Ectodermal cell (in vitro differentiated cells): ENCODE results near the gene PRSS33.

ENCODE experiments used
- H3K27ac ChIP-seq: 2 replicates; pipeline ENCODE4 v1.7.0; 2013; ENCODE audit warnings: mild to moderate bottlenecking, low read depth, low read length; ENCODE audit not compliant: insufficient read depth, poor library complexity, severe bottlenecking
- H3K27me3 ChIP-seq: 2 replicates; pipeline ENCODE4 v1.7.0; 2013; ENCODE audit warnings: mild to moderate bottlenecking, low read length; ENCODE audit not compliant: insufficient read depth, control insufficient read depth, poor library complexity, severe bottlenecking
- H3K36me3 ChIP-seq: one replicate; pipeline ENCODE4 v1.7.0; 2013; ENCODE audit warnings: low read length; ENCODE audit not compliant: control insufficient read depth, insufficient read depth
- H3K4me1 ChIP-seq: one replicate; pipeline ENCODE4 v1.7.0; 2013; ENCODE audit warnings: low read length; ENCODE audit not compliant: control insufficient read depth, insufficient read depth
- H3K4me3 ChIP-seq: 2 replicates; pipeline ENCODE4 v1.7.0; 2013; ENCODE audit warnings: low read depth, low read length, control low read depth; ENCODE audit not compliant: insufficient read depth
- H3K9me3 ChIP-seq: 2 replicates; pipeline ENCODE4 v1.7.0; 2013; ENCODE audit warnings: mild to moderate bottlenecking, low read length, moderate library complexity; ENCODE audit not compliant: control insufficient read depth
- WGBS, 2 experiments: methylation state at CpG; one replicate each; pipeline ENCODE4 v1.1.7; 2013; ENCODE audit warnings: missing lambda C conversion rate in 2 of 2; 5-methylcytosine and 5-hydroxymethylcytosine counted together

The PRSS33 gene

DNA sequence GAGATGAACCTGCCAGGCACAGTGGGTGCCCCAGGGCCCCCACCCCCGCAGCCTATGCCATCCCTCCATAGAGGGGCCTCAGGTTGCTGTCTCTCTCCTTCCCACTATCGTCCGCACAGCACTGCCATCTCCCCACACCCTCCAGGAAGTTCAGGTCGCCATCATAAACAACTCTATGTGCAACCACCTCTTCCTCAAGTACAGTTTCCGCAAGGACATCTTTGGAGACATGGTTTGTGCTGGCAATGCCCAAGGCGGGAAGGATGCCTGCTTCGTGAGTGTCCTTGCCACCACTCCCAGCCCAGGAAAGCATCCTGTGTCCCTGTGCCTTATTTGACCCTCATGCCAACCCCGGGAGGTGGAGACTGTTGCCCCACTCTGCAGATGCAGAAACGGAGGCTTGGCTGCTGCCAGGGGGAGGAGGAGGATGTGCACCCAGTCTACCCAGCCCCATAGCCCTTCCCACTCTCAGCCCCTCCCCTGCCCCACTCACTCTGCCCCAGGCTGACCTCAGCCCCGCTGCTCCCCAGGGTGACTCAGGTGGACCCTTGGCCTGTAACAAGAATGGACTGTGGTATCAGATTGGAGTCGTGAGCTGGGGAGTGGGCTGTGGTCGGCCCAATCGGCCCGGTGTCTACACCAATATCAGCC, 33.6 kb upstream of the PRSS33 start:
- no peaks in the 10 kb centered on the region for H3K36me3 ChIP-seq
- no peaks in the 10 kb centered on the region for H3K27me3 ChIP-seq
- no peaks in the 10 kb centered on the region for H3K9me3 ChIP-seq
- H3K4me1 ChIP-seq = peaks cover 5% of the 10 kb centered on the region
- H3K4me3 ChIP-seq = no peak overlapping the region
- 89% methylated on average over 14 of the region's 14 CpGs for WGBS, 2 experiments
- no peak overlapping the region for H3K27ac ChIP-seq

DNA sequence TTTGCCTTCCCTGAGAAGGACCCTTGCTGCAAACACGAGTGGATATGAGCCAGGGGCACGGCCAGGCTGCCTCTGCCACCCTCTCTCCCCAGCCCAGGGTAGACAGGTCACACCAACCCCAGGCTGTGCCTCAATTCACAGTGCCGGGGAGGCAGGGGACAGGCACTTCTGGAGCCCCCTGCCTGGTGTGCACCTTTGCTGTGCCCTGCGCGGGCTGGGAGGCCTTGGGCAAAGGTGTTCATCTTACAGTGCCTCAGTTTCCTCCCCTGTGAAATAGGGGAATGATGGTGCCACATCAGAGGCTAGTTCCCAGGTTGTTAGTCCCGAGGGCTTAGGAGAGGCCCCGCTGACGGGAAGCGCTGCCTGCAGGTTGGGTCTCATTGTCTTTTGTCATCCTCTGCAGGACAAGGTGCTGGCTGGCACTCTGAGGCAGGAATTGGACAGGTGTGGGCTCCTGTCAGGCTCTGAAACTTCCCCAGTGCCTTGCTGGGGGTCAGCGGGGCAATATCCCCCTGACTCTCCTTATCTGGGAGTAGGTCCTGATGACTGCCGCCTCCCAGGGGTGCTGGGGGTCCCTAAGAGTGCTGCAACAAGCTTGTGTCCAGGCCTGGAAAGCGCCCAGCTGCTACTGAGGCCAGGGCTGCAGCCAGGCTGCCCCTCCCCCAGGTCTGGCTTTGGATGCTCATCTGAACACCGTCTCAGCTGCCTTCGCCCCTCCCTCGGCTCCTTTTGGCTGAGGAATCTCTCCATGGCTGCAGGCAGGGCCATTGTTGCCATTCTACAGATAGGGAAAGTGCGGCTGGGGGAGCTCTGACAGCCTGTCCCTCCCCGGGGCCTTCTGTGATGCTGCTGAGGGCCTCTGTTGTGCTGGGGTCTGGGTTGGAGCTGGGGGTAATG, 32.8 kb upstream of the PRSS33 start:
- Histone ChIP-seq H3K9me3 (no peaks in the 10 kb centered on the region), H3K27ac (no peak overlapping the region), H3K36me3 (no peaks in the 10 kb centered on the region), H3K27me3 (no peaks in the 10 kb centered on the region), H3K4me1 (peaks cover 5% of the 10 kb centered on the region), H3K4me3 (no peak overlapping the region)
- WGBS, 2 experiments = 77 to 80% methylated on average over 17 of the region's 17 CpGs

DNA sequence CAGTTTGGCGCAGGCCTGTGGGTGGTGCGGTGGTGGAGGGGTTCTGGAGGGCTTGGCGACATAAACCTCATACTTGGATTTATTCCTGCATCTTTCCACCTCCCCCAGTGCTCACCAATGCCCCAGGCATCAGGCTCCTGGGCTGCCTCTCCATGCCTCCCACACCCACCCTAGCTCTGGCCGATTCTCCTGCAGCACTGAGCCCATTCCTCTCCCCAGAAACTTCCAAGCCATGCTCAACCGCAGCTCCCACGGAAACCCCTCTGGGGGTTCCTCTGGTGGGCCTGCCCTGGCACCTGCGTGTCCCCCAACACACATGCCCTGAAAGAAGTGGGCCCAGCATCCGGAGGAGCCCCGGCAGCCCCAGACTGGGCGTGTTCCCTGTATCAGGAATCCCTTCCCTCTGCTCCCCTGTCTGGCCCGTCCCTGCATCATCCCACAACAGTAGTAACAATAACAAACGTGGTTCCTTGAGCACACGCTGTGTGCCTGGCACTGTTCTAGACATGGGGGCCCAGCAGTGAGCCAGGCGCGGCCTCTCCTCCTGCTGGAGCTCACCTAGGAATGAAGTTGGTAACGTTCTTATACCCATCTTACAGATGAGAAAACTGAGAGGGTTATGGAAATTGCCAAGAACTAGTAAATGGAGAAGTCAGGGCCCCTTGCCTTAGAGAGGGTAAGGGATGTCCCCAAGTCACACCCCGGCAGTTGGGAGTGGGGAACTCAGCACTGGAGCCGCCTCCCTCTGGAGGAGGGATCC, 32.0 kb upstream of the PRSS33 start:
- Histone ChIP-seq H3K4me3 (no peak overlapping the region), H3K36me3 (no peaks in the 10 kb centered on the region), H3K27ac (no peak overlapping the region), H3K9me3 (no peaks in the 10 kb centered on the region), H3K27me3 (no peaks in the 10 kb centered on the region), H3K4me1 (peaks cover 5% of the 10 kb centered on the region)
- WGBS, 2 experiments = 90 to 92% methylated on average over 16 to 18 of the region's 18 CpGs

DNA sequence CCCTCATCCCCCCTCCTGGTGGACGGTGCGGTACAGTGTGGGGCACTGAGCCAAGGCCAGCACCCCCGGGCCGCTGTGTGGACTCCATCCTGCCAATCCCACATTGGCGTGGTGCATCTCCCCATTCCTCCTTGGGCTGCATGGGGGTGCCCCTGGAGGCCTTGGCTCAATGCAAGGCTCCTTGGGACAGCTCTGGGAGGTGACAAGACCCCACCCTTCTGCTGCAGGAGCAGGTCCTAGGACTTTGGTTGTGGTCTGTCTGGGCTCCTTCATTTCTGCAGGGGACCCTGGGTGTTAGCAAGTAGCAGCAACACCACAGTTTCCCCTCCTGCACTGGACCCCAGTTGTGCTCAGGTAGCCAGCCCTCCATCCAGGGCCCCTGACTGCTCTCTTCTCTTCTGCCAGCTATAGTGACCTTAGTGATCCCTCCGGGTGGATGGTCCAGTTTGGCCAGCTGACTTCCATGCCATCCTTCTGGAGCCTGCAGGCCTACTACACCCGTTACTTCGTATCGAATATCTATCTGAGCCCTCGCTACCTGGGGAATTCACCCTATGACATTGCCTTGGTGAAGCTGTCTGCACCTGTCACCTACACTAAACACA, 31.0 kb upstream of the PRSS33 start:
- Histone ChIP-seq H3K4me3 (no peak overlapping the region), H3K4me1 (peaks cover 5% of the 10 kb centered on the region), H3K36me3 (no peaks in the 10 kb centered on the region), H3K27ac (no peak overlapping the region), H3K27me3 (no peaks in the 10 kb centered on the region), H3K9me3 (no peaks in the 10 kb centered on the region)
- WGBS, 2 experiments = 94 to 95% methylated on average over 10 of the region's 10 CpGs

DNA sequence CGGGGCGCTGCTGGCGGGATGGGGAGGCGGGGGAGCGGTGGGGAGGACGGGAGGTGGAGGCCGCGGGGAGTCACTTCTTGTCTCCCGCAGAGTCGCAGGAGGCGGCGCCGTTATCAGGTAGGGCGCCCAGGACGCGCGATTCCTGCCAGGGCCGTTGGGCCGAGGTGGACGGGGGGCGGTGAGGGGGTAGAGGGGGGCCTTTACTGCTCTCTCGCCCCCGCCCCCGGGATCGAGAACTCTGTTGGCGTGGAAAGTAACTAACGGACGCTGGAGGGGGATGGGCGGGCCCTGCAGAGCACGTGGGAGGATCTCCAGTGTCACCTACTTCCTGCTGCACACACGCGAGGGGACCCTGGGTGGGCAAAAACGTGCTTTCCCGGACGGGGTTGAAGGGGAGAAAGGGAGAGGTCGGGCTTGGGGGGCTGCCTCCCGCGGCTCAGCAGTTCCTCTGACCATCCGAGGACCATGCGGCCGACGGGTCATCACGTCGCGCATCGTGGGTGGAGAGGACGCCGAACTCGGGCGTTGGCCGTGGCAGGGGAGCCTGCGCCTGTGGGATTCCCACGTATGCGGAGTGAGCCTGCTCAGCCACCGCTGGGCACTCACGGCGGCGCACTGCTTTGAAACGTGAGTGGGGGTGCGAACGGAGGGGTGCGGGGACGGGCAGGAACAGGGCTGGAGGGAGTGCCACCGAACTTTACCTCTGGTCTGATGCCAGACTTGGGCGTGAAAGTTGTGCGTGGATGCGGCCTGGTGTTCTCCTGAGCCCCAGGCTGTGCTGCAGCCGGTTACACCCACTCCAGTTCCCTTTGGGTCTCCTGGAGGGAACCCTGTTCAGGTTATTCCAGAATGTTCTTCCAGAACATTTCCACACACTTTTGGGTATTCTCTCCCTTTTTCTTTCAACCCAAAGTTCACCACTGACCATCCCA, 30.2 kb upstream of the PRSS33 start:
- H3K27me3 ChIP-seq = no peaks in the 10 kb centered on the region
- H3K36me3 ChIP-seq = no peaks in the 10 kb centered on the region
- H3K27ac ChIP-seq = no peak overlapping the region
- no peak overlapping the region for H3K4me3 ChIP-seq
- no peaks in the 10 kb centered on the region for H3K9me3 ChIP-seq
- H3K4me1 ChIP-seq = peaks cover 5% of the 10 kb centered on the region
- 92 to 93% methylated on average over 68 of the region's 68 CpGs for WGBS, 2 experiments

DNA sequence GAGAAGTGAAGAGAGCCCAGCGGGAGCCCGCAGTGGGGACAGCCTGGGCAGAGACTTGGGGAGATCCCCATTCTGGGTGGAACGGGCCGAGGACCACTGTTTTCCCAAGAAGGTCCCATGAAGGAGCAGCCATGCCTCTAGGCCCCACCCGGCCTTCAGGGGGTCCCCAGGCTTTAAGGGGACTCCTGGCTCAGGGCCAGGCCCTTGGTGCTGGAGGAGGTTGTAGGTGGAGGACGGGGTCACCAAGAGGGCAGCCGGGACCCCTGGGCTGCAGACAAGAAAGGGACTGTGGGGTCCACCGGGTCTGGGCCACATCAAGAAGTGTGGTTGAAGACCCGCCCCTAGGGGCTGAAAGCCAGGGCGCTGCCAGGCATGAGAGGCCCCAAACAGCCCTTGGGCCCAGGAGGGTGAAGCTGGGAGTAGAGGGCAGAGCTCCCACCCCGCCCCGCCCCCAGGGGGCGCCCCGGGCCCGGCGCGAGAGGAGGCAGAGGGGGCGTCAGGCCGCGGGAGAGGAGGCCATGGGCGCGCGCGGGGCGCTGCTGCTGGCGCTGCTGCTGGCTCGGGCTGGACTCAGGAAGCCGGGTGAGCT, 29.5 kb upstream of the PRSS33 start, which contains the start of gene PRSS21:
PRSS21 (plus strand) TSS at position 487 of the 589 bp plus-strand sequence; CDS start at position 519, 32 bp downstream.
- H3K27ac ChIP-seq = no peak within 1 kb of the TSS
- WGBS, 2 experiments = 92 to 93% methylated on average over 28 of the region's 28 CpGs
- H3K27me3 ChIP-seq = no peaks in the 10 kb centered on the region
- H3K4me1 ChIP-seq = peaks cover 5% of the 10 kb centered on the region
- no peaks in the 10 kb centered on the region for H3K9me3 ChIP-seq
- H3K4me3 ChIP-seq = no peak within 1 kb of the TSS
- no peaks in the 10 kb centered on the region for H3K36me3 ChIP-seq

DNA sequence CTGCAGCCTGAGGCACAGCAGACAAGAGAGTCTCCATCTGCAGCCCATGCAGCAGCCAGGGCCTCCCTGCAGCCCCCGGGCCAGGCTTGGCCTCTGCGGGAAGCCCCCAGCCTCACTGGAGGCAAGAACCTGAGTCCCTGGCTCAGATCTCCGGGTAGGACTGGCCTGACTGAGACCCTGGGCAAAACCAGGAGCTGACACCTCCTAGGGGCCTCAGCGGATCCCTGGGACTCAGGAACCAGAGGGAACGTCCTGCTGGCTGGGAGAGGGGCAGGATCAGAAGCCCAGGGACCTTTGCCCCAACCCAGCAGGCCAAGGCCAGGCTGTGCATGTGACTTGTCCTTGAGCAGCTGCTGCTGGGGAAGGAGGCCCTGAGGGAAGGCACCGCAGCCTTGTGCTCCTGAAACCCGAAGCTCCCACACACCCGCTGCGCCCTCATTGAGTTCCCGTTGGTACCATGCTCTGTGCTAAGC, 28.0 kb upstream of the PRSS33 start:
- 84% methylated on average over 10 of the region's 10 CpGs for WGBS, 2 experiments

DNA sequence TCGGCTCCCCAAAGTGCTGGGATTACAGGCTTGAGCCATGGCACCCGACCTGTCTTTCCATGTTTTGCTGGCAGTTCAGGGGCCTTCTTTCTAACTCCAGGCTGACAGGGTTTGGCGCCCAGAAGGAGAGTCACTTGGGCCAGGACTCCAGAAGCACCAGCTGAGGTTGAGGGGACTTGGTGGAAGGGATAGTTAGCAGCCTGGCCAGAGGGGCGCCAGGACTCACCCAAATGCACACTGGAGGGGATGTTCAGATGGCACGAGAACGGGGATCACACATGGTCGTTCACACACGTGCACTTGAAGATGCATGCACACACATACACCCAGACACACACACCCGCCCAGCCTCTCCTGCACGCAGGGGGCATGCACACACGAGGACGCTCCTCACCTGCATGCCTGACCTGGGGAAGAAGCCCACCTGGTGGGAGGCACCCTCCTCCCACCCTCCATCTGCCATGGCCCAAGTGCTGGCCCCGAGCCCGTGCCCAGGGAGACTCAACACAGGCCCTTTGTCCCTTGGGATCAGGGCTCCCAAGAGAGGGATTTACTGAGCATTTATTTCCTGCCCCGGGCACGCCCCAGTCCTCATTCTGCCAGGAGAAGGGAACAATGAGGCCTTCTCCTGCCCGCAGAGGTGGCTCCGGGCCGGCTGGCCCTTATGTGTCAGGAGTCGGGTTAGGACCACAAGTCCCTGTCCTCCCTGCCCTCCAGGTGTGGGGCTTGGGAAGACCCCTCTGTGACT, 27.4 kb upstream of the PRSS33 start:
- Histone ChIP-seq H3K27ac (no peak overlapping the region), H3K9me3 (no peaks in the 10 kb centered on the region), H3K27me3 (no peaks in the 10 kb centered on the region), H3K4me1 (no peaks in the 10 kb centered on the region), H3K4me3 (no peak overlapping the region), H3K36me3 (no peaks in the 10 kb centered on the region)
- WGBS, 2 experiments = 89 to 93% methylated on average over 20 of the region's 20 CpGs

More for the DNA sequence above, 28.0 kb upstream of the PRSS33 start:
- no peak overlapping the region for H3K4me3 ChIP-seq
- H3K36me3 ChIP-seq = no peaks in the 10 kb centered on the region
- peaks cover 3% of the 10 kb centered on the region for H3K4me1 ChIP-seq
- no peak overlapping the region for H3K27ac ChIP-seq
- H3K9me3 ChIP-seq = no peaks in the 10 kb centered on the region
- no peaks in the 10 kb centered on the region for H3K27me3 ChIP-seq
